SK-N-SH (cell line): ENCODE data around the gene PPIP5K1. TPM values are rescaled to one million over a fixed set of nuclear protein-coding genes. Genes with fewer than 3 reads are reported as not detected.
A peak's percentile ranks its signal among the peaks of the same experiment; 100 is the strongest.

Experiments
- CTCF ChIA-PET: fragments of 300-600, 350-600 bp; formaldehyde crosslinking; extraction: SDS; loops from one replicate; lab custom pipeline; 2021; lab: Yijun Ruan, JAX
- POLR2A ChIA-PET: fragments of 350-600 bp; sonication (Branson Sonifier 250); formaldehyde crosslinking; extraction: SDS; loops from one replicate; lab custom pipeline; 2020; ENCODE audit warnings: antibody characterized with exemption, inconsistent platforms; lab: Yijun Ruan, JAX
- DNase-seq: peaks from one replicate; pipeline ENCODE4 v3.0.0; 2012
- H2AFZ ChIP-seq: fragments of 200-600 bp; sonication (generic); 2 replicates; pipeline ENCODE4 v1.8.1; 2016; ENCODE audit warnings: antibody characterized with exemption, mild to moderate bottlenecking, low read depth
- H3F3A ChIP-seq: fragments of 200-600 bp; sonication (generic); replicated peaks from 2 replicates; pipeline ENCODE3; 2016; ENCODE audit warnings: antibody characterized with exemption, mild to moderate bottlenecking; ENCODE audit not compliant: insufficient read depth
- H3K27ac ChIP-seq, 2 experiments: fragments of 200-500 bp in 1 of 2; fragments of 200-600 bp in 1 of 2; sonication (Bioruptor generic) in 1 of 2; sonication (generic), shearing (Covaris generic) in 1 of 2; 2 replicates each; pipeline versions ENCODE4 v1.5.1 to v1.6.1; 2014 to 2016; ENCODE audit warnings: low read depth in 2 of 2, inconsistent platforms in 1 of 2, low read length in 1 of 2, mild to moderate bottlenecking in 1 of 2, mixed read lengths in 1 of 2
- H3K27me3 ChIP-seq: fragments of 200-600 bp; sonication (generic), shearing (Covaris generic); 2 replicates; pipeline ENCODE4 v1.6.1; 2016; ENCODE audit warnings: mixed run types; ENCODE audit not compliant: insufficient read depth
- H3K36me3 ChIP-seq, 2 experiments: fragments of 200-500 bp in 1 of 2; fragments of 200-600 bp in 1 of 2; sonication (Bioruptor generic) in 1 of 2; sonication (generic) in 1 of 2; replicated peaks in 1 of 2; 2 replicates each; pipeline versions ENCODE3 to v1.5.1; 2014 to 2016; ENCODE audit warnings: low read length in 1 of 2, mild to moderate bottlenecking in 1 of 2; ENCODE audit not compliant: insufficient read depth in 2 of 2, control insufficient read depth in 1 of 2
- H3K4me1 ChIP-seq, 2 experiments: fragments of 200-500 bp in 1 of 2; fragments of 200-600 bp in 1 of 2; sonication (Bioruptor generic) in 1 of 2; sonication (generic), shearing (Covaris generic) in 1 of 2; 2 replicates each; pipeline versions ENCODE4 v1.5.1 to v1.6.1; 2014 to 2016; ENCODE audit warnings: low read depth in 1 of 2, low read length in 1 of 2, mixed run types in 1 of 2; ENCODE audit not compliant: insufficient read depth in 2 of 2, control insufficient read depth in 1 of 2
- H3K4me2 ChIP-seq: fragments of 200-600 bp; sonication (generic), shearing (Covaris generic); 2 replicates; pipeline ENCODE4 v1.6.1; 2017; ENCODE audit warnings: mixed run types
- H3K4me3 ChIP-seq, 2 experiments: fragments of 200-500 bp in 1 of 2; fragments of 200-600 bp in 1 of 2; sonication (Bioruptor generic) in 1 of 2; sonication (generic), shearing (Covaris generic) in 1 of 2; 2 replicates each; pipeline versions ENCODE4 v1.5.1 to v1.8.1; 2014 to 2016; ENCODE audit warnings: low read depth in 2 of 2, inconsistent platforms in 1 of 2, low read length in 1 of 2, mild to moderate bottlenecking in 1 of 2, mixed read lengths in 1 of 2, moderate library complexity in 1 of 2
- H3K79me2 ChIP-seq: fragments of 200-600 bp; sonication (generic); 2 replicates; pipeline ENCODE4 v1.8.1; 2017; ENCODE audit warnings: mild to moderate bottlenecking; ENCODE audit not compliant: insufficient read depth
- H3K9ac ChIP-seq: fragments of 200-600 bp; sonication (generic); 2 replicates; pipeline ENCODE4 v1.6.1; 2017; ENCODE audit warnings: mixed run types
- H3K9me2 ChIP-seq: fragments of 200-600 bp; sonication (generic); 2 replicates; pipeline ENCODE4 v1.6.1; 2017; ENCODE audit warnings: mixed run types
- H3K9me3 ChIP-seq: fragments of 200-600 bp; sonication (generic); 2 replicates; pipeline ENCODE4 v1.6.1; 2017; ENCODE audit warnings: mixed run types, mild to moderate bottlenecking, moderate library complexity
- H4K20me1 ChIP-seq: fragments of 200-600 bp; sonication (generic); 2 replicates; pipeline ENCODE4 v1.6.1; 2017; ENCODE audit warnings: mild to moderate bottlenecking, mixed run types; ENCODE audit not compliant: insufficient read depth
- EP300 ChIP-seq, 2 experiments: IDR thresholded peaks; 2 replicates each; pipeline versions ENCODE4 v1.4.0 to v1.6.1; 2012; ENCODE audit warnings: borderline replicate concordance in 1 of 2, low read depth in 1 of 2, low read length in 1 of 2
- MEF2A ChIP-seq: IDR thresholded peaks from 2 replicates; pipeline ENCODE4 v1.4.0; 2012; ENCODE audit warnings: low read depth, borderline replicate concordance
- POLR2AphosphoS5 ChIP-seq: IDR thresholded peaks from 2 replicates; pipeline ENCODE4 v1.6.1; 2012; ENCODE audit warnings: low read depth, low read length
- RCOR1 ChIP-seq: fragments of 150-350 bp; IDR thresholded peaks from 2 replicates; pipeline ENCODE4 v1.6.1; 2017; ENCODE audit warnings: antibody characterized with exemption, low read length
- RFX5 ChIP-seq: IDR thresholded peaks from 2 replicates; pipeline ENCODE4 v1.6.1; 2012; ENCODE audit warnings: mild to moderate bottlenecking, improper control_type of control experiment, low read length
- SIN3A ChIP-seq: IDR thresholded peaks from 2 replicates; pipeline ENCODE4 v1.6.1; 2012; ENCODE audit warnings: low read depth, mild to moderate bottlenecking, low read length, moderate library complexity, borderline replicate concordance
- WGBS: methylation state at CpG from one replicate; pipeline ENCODE4 v1.1.6; 2017; ENCODE audit warnings: low lambda C conversion rate; 5-methylcytosine and 5-hydroxymethylcytosine counted together
- polyA plus RNA-seq, 3 experiments: library from polyadenylated mRNA; depleted of rRNA; stranded (reverse); fragments of >200 nt; gene quantifications; 2 replicates each; pipeline ENCODE4 v1.2.3, GENCODE V29; 2012
- TF ChIP-seq, protein P1 (sequence below): IDR thresholded peaks from 2 replicates; pipeline ENCODE4; 2012
- TF ChIP-seq, protein P2 (sequence below): IDR thresholded peaks from 2 replicates; pipeline ENCODE4 v1.6.1; 2012; ENCODE audit warnings: mild to moderate bottlenecking, low read depth, low read length, moderate library complexity

The PPIP5K1 gene
- polyA plus RNA-seq, 1 of the 3 experiments (the other 2 are of a cell fraction), result 28.5 TPM

DNA sequence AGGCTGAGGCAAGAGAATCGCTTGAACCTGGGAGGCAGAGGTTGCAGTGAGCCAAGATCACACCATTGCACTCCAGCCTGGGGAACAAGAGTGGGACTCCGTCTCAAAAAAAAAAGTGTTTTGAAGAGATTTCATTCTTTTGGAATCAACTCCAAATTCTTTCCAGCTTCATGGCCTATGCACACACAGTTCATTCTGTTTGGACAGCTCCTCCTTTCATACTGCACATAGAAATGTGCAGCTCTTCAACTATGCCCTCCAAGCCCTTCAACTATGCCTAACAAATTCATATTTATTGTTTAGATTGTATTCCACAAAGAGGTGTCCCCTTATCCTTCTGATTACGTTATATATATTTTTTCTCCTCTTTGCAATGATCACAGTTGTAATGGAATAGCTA, 101.2 kb downstream of the PPIP5K1 start:
- Histone ChIP-seq H3F3A (peaks cover 10% of the 10 kb centered on the region), H3K79me2 (peaks cover 58% of the 10 kb centered on the region), H2AFZ (no peak overlapping the region), H4K20me1 (no peaks in the 10 kb centered on the region; the same call in 1 of the 2 replicates), H3K4me3 (no peak overlapping the region), H3K4me1 (peaks cover 2 to 4% of the 10 kb centered on the region in 2 experiments; a peak in 2 of 4 replicates), H3K9me3 (no peaks in the 10 kb centered on the region), H3K9me2 (no peaks in the 10 kb centered on the region), H3K36me3 (peaks cover 28 to 65% of the 10 kb centered on the region in 2 experiments), H3K4me2 (no peak overlapping the region), H3K27ac (no peak overlapping the region), H3K9ac (no peak overlapping the region), H3K27me3 (no peaks in the 10 kb centered on the region)
- TF ChIP-seq, protein P1, sequence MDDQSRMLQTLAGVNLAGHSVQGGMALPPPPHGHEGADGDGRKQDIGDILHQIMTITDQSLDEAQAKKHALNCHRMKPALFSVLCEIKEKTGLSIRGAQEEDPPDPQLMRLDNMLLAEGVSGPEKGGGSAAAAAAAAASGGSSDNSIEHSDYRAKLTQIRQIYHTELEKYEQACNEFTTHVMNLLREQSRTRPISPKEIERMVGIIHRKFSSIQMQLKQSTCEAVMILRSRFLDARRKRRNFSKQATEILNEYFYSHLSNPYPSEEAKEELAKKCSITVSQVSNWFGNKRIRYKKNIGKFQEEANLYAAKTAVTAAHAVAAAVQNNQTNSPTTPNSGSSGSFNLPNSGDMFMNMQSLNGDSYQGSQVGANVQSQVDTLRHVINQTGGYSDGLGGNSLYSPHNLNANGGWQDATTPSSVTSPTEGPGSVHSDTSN, result no peak
- no peak for TF ChIP-seq RFX5
- TF ChIP-seq, protein P2, sequence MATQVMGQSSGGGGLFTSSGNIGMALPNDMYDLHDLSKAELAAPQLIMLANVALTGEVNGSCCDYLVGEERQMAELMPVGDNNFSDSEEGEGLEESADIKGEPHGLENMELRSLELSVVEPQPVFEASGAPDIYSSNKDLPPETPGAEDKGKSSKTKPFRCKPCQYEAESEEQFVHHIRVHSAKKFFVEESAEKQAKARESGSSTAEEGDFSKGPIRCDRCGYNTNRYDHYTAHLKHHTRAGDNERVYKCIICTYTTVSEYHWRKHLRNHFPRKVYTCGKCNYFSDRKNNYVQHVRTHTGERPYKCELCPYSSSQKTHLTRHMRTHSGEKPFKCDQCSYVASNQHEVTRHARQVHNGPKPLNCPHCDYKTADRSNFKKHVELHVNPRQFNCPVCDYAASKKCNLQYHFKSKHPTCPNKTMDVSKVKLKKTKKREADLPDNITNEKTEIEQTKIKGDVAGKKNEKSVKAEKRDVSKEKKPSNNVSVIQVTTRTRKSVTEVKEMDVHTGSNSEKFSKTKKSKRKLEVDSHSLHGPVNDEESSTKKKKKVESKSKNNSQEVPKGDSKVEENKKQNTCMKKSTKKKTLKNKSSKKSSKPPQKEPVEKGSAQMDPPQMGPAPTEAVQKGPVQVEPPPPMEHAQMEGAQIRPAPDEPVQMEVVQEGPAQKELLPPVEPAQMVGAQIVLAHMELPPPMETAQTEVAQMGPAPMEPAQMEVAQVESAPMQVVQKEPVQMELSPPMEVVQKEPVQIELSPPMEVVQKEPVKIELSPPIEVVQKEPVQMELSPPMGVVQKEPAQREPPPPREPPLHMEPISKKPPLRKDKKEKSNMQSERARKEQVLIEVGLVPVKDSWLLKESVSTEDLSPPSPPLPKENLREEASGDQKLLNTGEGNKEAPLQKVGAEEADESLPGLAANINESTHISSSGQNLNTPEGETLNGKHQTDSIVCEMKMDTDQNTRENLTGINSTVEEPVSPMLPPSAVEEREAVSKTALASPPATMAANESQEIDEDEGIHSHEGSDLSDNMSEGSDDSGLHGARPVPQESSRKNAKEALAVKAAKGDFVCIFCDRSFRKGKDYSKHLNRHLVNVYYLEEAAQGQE, result peak; percentile 45; the same call in 1 of the 2 replicates
- ChIA-PET CTCF (interaction anchor here (0.7 to 6.5 kb wide), 3 partner anchors 22 to 44 kb away, joined by 3 to 42 read pairs (median 35); no protein-coding TSS in a partner anchor), POLR2A (interaction anchor here (1.2 kb wide), 1 partner anchor 22 kb away, joined by 4 read pairs; no protein-coding TSS in a partner anchor)
- DNase-seq, result no peak
- WGBS, result 96% methylated on average over 3 of the region's 3 CpGs

GRCh38 chr15:43487271-43487895, 102.6 kb downstream of the PPIP5K1 start:
- Histone ChIP-seq H3K27ac (no peak overlapping the region), H3K9me3 (no peaks in the 10 kb centered on the region), H3K27me3 (no peaks in the 10 kb centered on the region), H2AFZ (no peak overlapping the region), H3F3A (peaks cover 16% of the 10 kb centered on the region), H3K36me3 (peaks cover 28 to 79% of the 10 kb centered on the region in 2 experiments), H3K4me2 (no peak overlapping the region), H3K9ac (no peak overlapping the region), H3K4me1 (peaks cover 0 to 4% of the 10 kb centered on the region in 2 experiments; a peak in 1 of 4 replicates), H4K20me1 (no peaks in the 10 kb centered on the region; the same call in 1 of the 2 replicates), H3K79me2 (peaks cover 58% of the 10 kb centered on the region), H3K4me3 (no peak overlapping the region), H3K9me2 (no peaks in the 10 kb centered on the region)
- POLR2A ChIA-PET, result no interaction called here
- WGBS, result 91% methylated on average over 6 of the region's 6 CpGs
- no peak for TF ChIP-seq MEF2A
- no peak for TF ChIP-seq RCOR1
- no peak for TF ChIP-seq RFX5
- no peak for TF ChIP-seq POLR2AphosphoS5
- no peak for TF ChIP-seq EP300 (IDR thresholded peaks at IDR 0.05; ENCODE audit: borderline replicate concordance in 1 of 2, low read depth in 1 of 2, low read length in 1 of 2)
- no peak for TF ChIP-seq SIN3A
- DNase-seq, result no peak
- CTCF ChIA-PET, result interaction anchor here (1.3 to 5.4 kb wide), 2 partner anchors 24 to 27 kb away, joined by 3 to 35 read pairs; no protein-coding TSS in a partner anchor
